ENCODE results near the gene LRRC61. TPM values are rescaled to one million over a fixed set of nuclear protein-coding genes. Genes with fewer than 3 reads are reported as not detected.

LRRC61 gene
- polyA plus RNA-seq, 1 of the 3 experiments (the other 2 are of a cell fraction), result 0.99 TPM

- DNase-seq, result no peak
- Histone ChIP-seq H3K4me2 (no peak overlapping the region), H3K36me3 (replicated peaks in 1 of 2; ENCODE audit: control insufficient read depth in 1 of 2, insufficient read depth in 2 of 2, low read length in 1 of 2) (no peaks in the 10 kb centered on the region), H4K20me1 (ENCODE audit: insufficient read depth) (no peaks in the 10 kb centered on the region), H3K4me3 (ENCODE audit: low read depth in 2 of 2, low read length in 1 of 2) (no peak overlapping the region), H3K9ac (no peak overlapping the region), H2AFZ (ENCODE audit: low read depth) (no peak overlapping the region), H3K4me1 (ENCODE audit: control insufficient read depth in 1 of 2, insufficient read depth in 2 of 2, low read depth in 1 of 2, low read length in 1 of 2) (no peaks in the 10 kb centered on the region), H3K9me3 (no peaks in the 10 kb centered on the region), H3K9me2 (no peaks in the 10 kb centered on the region), H3K79me2 (ENCODE audit: insufficient read depth) (no peaks in the 10 kb centered on the region), H3K27me3 (ENCODE audit: insufficient read depth) (no peaks in the 10 kb centered on the region), H3F3A (replicated peaks; ENCODE audit: insufficient read depth) (no peaks in the 10 kb centered on the region), H3K27ac (ENCODE audit: low read depth in 2 of 2, low read length in 1 of 2) (no peak overlapping the region)
- ChIA-PET POLR2A (no interaction called here), CTCF (no interaction called here)
- no peak for TF ChIP-seq FOXM1 (IDR thresholded peaks at IDR 0.05; ENCODE audit: low read depth)
- no peak for TF ChIP-seq TCF12 (IDR thresholded peaks at IDR 0.05)
- TF ChIP-seq MXI1 (IDR thresholded peaks at IDR 0.05; ENCODE audit: low read depth, low read length), result no peak
- TF ChIP-seq NFIC (IDR thresholded peaks at IDR 0.05; ENCODE audit: borderline replicate concordance), result no peak
- TF ChIP-seq RCOR1 (IDR thresholded peaks at IDR 0.05; ENCODE audit: low read length), result no peak
- no peak for TF ChIP-seq REST (IDR thresholded peaks at IDR 0.05; ENCODE audit: low read depth, low read length)
- TF ChIP-seq ZBTB33 (IDR thresholded peaks at IDR 0.05; ENCODE audit: borderline replicate concordance, low read depth), result no peak
- TF ChIP-seq, protein P1, sequence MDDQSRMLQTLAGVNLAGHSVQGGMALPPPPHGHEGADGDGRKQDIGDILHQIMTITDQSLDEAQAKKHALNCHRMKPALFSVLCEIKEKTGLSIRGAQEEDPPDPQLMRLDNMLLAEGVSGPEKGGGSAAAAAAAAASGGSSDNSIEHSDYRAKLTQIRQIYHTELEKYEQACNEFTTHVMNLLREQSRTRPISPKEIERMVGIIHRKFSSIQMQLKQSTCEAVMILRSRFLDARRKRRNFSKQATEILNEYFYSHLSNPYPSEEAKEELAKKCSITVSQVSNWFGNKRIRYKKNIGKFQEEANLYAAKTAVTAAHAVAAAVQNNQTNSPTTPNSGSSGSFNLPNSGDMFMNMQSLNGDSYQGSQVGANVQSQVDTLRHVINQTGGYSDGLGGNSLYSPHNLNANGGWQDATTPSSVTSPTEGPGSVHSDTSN (IDR thresholded peaks at IDR 0.05), result no peak
- WGBS (ENCODE audit: low lambda C conversion rate), result 84% methylated on average over 18 of the region's 18 CpGs
Observed at GRCh38 chr7:150332852-150333635, 9.9 kb downstream of the LRRC61 start.

DNA sequence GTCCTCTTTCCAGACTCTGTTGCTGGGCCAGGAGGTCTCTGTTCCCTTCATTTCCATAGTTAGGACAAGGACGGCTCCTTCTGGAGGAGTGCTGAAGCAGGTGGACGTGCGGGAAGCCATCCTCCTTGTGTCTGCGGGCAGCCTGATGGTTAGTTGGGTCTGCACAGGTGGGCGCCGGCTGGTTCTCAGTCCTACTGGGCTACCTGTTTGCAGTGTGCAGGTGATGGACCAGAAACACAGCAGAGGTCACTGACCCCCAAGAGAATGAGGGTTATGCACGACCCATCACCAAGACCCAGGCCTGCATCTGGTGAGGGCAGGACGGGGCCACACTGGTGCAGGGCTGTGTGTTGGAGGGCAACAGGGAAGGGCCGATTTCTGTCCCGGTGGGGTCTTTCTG, 10.5 kb downstream of the LRRC61 start:
- Histone ChIP-seq H3K4me3 (ENCODE audit: low read depth in 2 of 2, low read length in 1 of 2) (no peak overlapping the region), H3K9me2 (no peaks in the 10 kb centered on the region), H3K27ac (ENCODE audit: low read depth in 2 of 2, low read length in 1 of 2) (no peak overlapping the region), H3K4me1 (ENCODE audit: control insufficient read depth in 1 of 2, insufficient read depth in 2 of 2, low read depth in 1 of 2, low read length in 1 of 2) (no peaks in the 10 kb centered on the region; a peak in 1 of 4 replicates), H4K20me1 (ENCODE audit: insufficient read depth) (no peaks in the 10 kb centered on the region), H3F3A (replicated peaks; ENCODE audit: insufficient read depth) (no peaks in the 10 kb centered on the region), H3K4me2 (no peak overlapping the region), H3K27me3 (ENCODE audit: insufficient read depth) (no peaks in the 10 kb centered on the region), H3K9ac (no peak overlapping the region), H3K9me3 (no peaks in the 10 kb centered on the region), H3K79me2 (ENCODE audit: insufficient read depth) (no peaks in the 10 kb centered on the region), H3K36me3 (replicated peaks in 1 of 2; ENCODE audit: control insufficient read depth in 1 of 2, insufficient read depth in 2 of 2, low read length in 1 of 2) (no peaks in the 10 kb centered on the region), H2AFZ (ENCODE audit: low read depth) (no peak overlapping the region)
- WGBS (ENCODE audit: low lambda C conversion rate), result 79% methylated on average over 7 of the region's 10 CpGs
- DNase-seq, result no peak
- TF ChIP-seq GATA2 (CRISPR knock-in tag; IDR thresholded peaks at IDR 0.05) (no peak), NFIC (IDR thresholded peaks at IDR 0.05; ENCODE audit: borderline replicate concordance) (no peak), GABPA (IDR thresholded peaks at IDR 0.05; ENCODE audit: low read depth) (no peak), RXRA (IDR thresholded peaks at IDR 0.05; ENCODE audit: borderline replicate concordance, low read depth) (no peak), POLR2AphosphoS5 (IDR thresholded peaks at IDR 0.05; ENCODE audit: low read depth, low read length) (no peak)
- TF ChIP-seq, protein P2, sequence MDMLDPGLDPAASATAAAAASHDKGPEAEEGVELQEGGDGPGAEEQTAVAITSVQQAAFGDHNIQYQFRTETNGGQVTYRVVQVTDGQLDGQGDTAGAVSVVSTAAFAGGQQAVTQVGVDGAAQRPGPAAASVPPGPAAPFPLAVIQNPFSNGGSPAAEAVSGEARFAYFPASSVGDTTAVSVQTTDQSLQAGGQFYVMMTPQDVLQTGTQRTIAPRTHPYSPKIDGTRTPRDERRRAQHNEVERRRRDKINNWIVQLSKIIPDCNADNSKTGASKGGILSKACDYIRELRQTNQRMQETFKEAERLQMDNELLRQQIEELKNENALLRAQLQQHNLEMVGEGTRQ (IDR thresholded peaks at IDR 0.05; ENCODE audit: borderline replicate concordance, low read depth, low read length), result no peak
- ChIA-PET CTCF (no interaction called here), POLR2A (no interaction called here)
